CD4-positive, alpha-beta T cell (primary cell): ENCODE measurements around the gene SPATA2. TPM values are rescaled to one million over a fixed set of nuclear protein-coding genes. Genes with fewer than 3 reads are reported as not detected.

ENCODE experiments used
- ATAC-seq: fragments of 200-7000 bp; cut with Tn5 transposase; one replicate; pipeline ENCODE4 v1.10.0; 2022; ENCODE audit warnings: mild to moderate bottlenecking; ENCODE audit not compliant: poor library complexity
- CTCF ChIA-PET: fragments of 350-600 bp; sonication (Branson Sonifier 250); formaldehyde crosslinking; loops from one replicate; lab custom pipeline; 2021; ENCODE audit warnings: antibody characterized with exemption, inconsistent platforms; lab: Charles Lee
- POLR2A ChIA-PET: fragments of 350-600 bp; sonication (Branson Sonifier 250); formaldehyde crosslinking; loops from one replicate; lab custom pipeline; 2021; ENCODE audit warnings: antibody characterized with exemption, inconsistent platforms; lab: Charles Lee
- DNase-seq, 14 experiments: peaks; one replicate each; pipeline ENCODE4 v3.0.0-alpha.2; 2013 to 2020; ENCODE audit warnings: mixed read lengths in 2 of 14
- H3K27ac ChIP-seq, 2 donors: one replicate each; pipeline versions ENCODE4 v1.5.1 to v1.7.0; 2013; ENCODE audit warnings: low read length in 2 of 2, low read depth in 1 of 2, mild to moderate bottlenecking in 1 of 2
- H3K27me3 ChIP-seq, 2 experiments: 1 replicate in 1 of 2; 2 replicates in 1 of 2; pipeline versions ENCODE4 v1.6.1 to v1.7.0; 2013; ENCODE audit warnings: low read length in 2 of 2, control low read depth in 1 of 2, mild to moderate bottlenecking in 1 of 2, moderate library complexity in 1 of 2; ENCODE audit not compliant: insufficient read depth in 2 of 2, control insufficient read depth in 1 of 2
- H3K36me3 ChIP-seq: one replicate; pipeline ENCODE4 v1.6.1; 2013; ENCODE audit warnings: low read length, control low read depth; ENCODE audit not compliant: insufficient read depth
- H3K4me1 ChIP-seq: one replicate; pipeline ENCODE4 v1.6.1; 2013; ENCODE audit warnings: low read length, control low read depth; ENCODE audit not compliant: insufficient read depth
- H3K4me3 ChIP-seq: one replicate; pipeline ENCODE4 v1.5.1; 2013; ENCODE audit warnings: mild to moderate bottlenecking, low read length, moderate library complexity
- H3K9me3 ChIP-seq, 2 experiments: 1 replicate in 1 of 2; 2 replicates in 1 of 2; pipeline versions ENCODE4 v1.6.1 to v1.7.0; 2013; ENCODE audit warnings: low read length in 2 of 2, mild to moderate bottlenecking in 2 of 2, control low read depth in 1 of 2, moderate library complexity in 1 of 2; ENCODE audit not compliant: control insufficient read depth in 1 of 2, insufficient read depth in 1 of 2
- H3K27ac Mint-ChIP-seq: one replicate; pipeline ENCODE4 v1.8.0; 2020; ENCODE audit warnings: mixed read lengths
- H3K27me3 Mint-ChIP-seq: one replicate; pipeline ENCODE4 v1.8.0; 2021; ENCODE audit warnings: mixed read lengths
- H3K36me3 Mint-ChIP-seq: one replicate; pipeline ENCODE4 v1.8.0; 2021; ENCODE audit warnings: low read depth, mixed read lengths
- H3K4me1 Mint-ChIP-seq: one replicate; pipeline ENCODE4 v1.8.0; 2021; ENCODE audit warnings: low read depth, mixed read lengths
- H3K4me3 Mint-ChIP-seq: one replicate; pipeline ENCODE4 v1.8.0; 2020; ENCODE audit warnings: mild to moderate bottlenecking, mixed read lengths
- H3K9me3 Mint-ChIP-seq: one replicate; pipeline ENCODE4 v1.8.0; 2020; ENCODE audit warnings: mixed read lengths
- CTCF ChIP-seq: fragments of 200-600 bp; IDR thresholded peaks from one replicate; pipeline ENCODE4 v1.8.0; 2022; ENCODE audit warnings: antibody characterized with exemption, mild to moderate bottlenecking
- intact Hi-C, 2 experiments: fragments of 100-400 bp; cut with DNase I in 1 of 2; cut with micrococcal nuclease in 1 of 2; formaldehyde crosslinking; loops; one replicate each; pipeline versions ENCODE4 v1.15.1 to v1.9.0; 2023 to 2025; cut with DNase I, micrococcal nuclease
- total RNA-seq, 174 experiments: library from RNA in 2 of 174; stranded (reverse) in 2 of 174; gene quantifications; one replicate each; pipeline ENCODE4 v1.2.3 and lab custom pipeline; 2021 to 2026

SPATA2 gene
- total RNA-seq, 2 experiments from 2014 or later, result 16.0 to 16.4 TPM

GRCh38 chr20:49859807-49860206 is 55.5 kb downstream of the SPATA2 start:
- Histone ChIP-seq H3K4me1 (no peaks in the 10 kb centered on the region), H3K27ac (no peak overlapping the region), H3K4me3 (no peak overlapping the region), H3K9me3 (no peaks in the 10 kb centered on the region), H3K27me3 (no peaks in the 10 kb centered on the region), H3K36me3 (peaks cover 64% of the 10 kb centered on the region)
- DNase-seq (no peak), ATAC-seq (no peak)
- no peak for TF ChIP-seq CTCF
- Mint-ChIP-seq H3K9me3 (no peaks in the 10 kb centered on the region), H3K4me1 (no peaks in the 10 kb centered on the region), H3K4me3 (no peak overlapping the region), H3K27ac (no peak overlapping the region), H3K27me3 (no peaks in the 10 kb centered on the region), H3K36me3 (peaks cover 92% of the 10 kb centered on the region)
- ChIA-PET POLR2A (no interaction called here), CTCF (interaction anchor here (1.8 kb wide), 1 partner anchor 14 kb away, joined by 5 read pairs; no protein-coding TSS in a partner anchor)
- intact Hi-C loops, result no loop called here

- no peak overlapping the region for H3K4me3 ChIP-seq
Measured at GRCh38 chr20:49859011-49859410, 56.3 kb downstream of the SPATA2 start.

GRCh38 chr20:49858076-49858585 is 57.2 kb downstream of the SPATA2 start:
- ChIA-PET CTCF (no interaction called here), POLR2A (no interaction called here)
- Histone ChIP-seq H3K27ac (no peak overlapping the region), H3K4me1 (no peaks in the 10 kb centered on the region), H3K27me3 (no peaks in the 10 kb centered on the region), H3K4me3 (no peak overlapping the region), H3K36me3 (peaks cover 70% of the 10 kb centered on the region), H3K9me3 (no peaks in the 10 kb centered on the region)
- Mint-ChIP-seq H3K27ac (no peak overlapping the region), H3K4me3 (no peak overlapping the region), H3K36me3 (peaks cover 92% of the 10 kb centered on the region), H3K4me1 (no peaks in the 10 kb centered on the region), H3K9me3 (no peaks in the 10 kb centered on the region), H3K27me3 (no peaks in the 10 kb centered on the region)
- TF ChIP-seq CTCF, result no peak
- intact Hi-C loops, result no loop called here
- DNase-seq (no peak), ATAC-seq (no peak)

More at GRCh38 chr20:49859011-49859410, 56.3 kb downstream of the SPATA2 start:
- peaks cover 64% of the 10 kb centered on the region for H3K36me3 ChIP-seq
- H3K4me1 ChIP-seq, result no peaks in the 10 kb centered on the region
- ChIA-PET POLR2A (no interaction called here), CTCF (interaction anchor here (1.8 kb wide), 1 partner anchor 13 kb away, joined by 5 read pairs; no protein-coding TSS in a partner anchor)
- H3K9me3 ChIP-seq, result no peaks in the 10 kb centered on the region
- peaks cover 91% of the 10 kb centered on the region for H3K36me3 Mint-ChIP-seq
- H3K27me3 ChIP-seq, result no peaks in the 10 kb centered on the region
- DNase-seq (no peak), ATAC-seq (no peak)
- H3K9me3 Mint-ChIP-seq, result no peaks in the 10 kb centered on the region
- no peaks in the 10 kb centered on the region for H3K4me1 Mint-ChIP-seq
- intact Hi-C loops, result no loop called here
- no peak overlapping the region for H3K27ac Mint-ChIP-seq
- no peak overlapping the region for H3K27ac ChIP-seq
- H3K4me3 Mint-ChIP-seq, result no peak overlapping the region
- H3K27me3 Mint-ChIP-seq, result no peaks in the 10 kb centered on the region
- no peak for TF ChIP-seq CTCF
